ENCODE data around the gene MBD4.

GRCh38 chr3:129432671-129433070, 7.1 kb downstream of the MBD4 start:
- TF ChIP-seq, protein P1, sequence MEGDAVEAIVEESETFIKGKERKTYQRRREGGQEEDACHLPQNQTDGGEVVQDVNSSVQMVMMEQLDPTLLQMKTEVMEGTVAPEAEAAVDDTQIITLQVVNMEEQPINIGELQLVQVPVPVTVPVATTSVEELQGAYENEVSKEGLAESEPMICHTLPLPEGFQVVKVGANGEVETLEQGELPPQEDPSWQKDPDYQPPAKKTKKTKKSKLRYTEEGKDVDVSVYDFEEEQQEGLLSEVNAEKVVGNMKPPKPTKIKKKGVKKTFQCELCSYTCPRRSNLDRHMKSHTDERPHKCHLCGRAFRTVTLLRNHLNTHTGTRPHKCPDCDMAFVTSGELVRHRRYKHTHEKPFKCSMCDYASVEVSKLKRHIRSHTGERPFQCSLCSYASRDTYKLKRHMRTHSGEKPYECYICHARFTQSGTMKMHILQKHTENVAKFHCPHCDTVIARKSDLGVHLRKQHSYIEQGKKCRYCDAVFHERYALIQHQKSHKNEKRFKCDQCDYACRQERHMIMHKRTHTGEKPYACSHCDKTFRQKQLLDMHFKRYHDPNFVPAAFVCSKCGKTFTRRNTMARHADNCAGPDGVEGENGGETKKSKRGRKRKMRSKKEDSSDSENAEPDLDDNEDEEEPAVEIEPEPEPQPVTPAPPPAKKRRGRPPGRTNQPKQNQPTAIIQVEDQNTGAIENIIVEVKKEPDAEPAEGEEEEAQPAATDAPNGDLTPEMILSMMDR (IDR thresholded peaks at IDR 0.05 in 8 of 11, conservative IDR thresholded peaks at IDR 0.05 in 3 of 11), result no peak
- TF ChIP-seq POLR2A (IDR thresholded peaks at IDR 0.05) (no peak), POLR2AphosphoS5 (IDR thresholded peaks at IDR 0.05) (no peak)
